Activated T-cell treated with anti-CD3 and anti-CD28 coated beads for 4 hours (primary cell): ENCODE results near the gene KCNC1.

Source experiments
- DNase-seq: peaks from one replicate; pipeline ENCODE4 v3.0.0-alpha.2; 2020

Gene KCNC1

DNA sequence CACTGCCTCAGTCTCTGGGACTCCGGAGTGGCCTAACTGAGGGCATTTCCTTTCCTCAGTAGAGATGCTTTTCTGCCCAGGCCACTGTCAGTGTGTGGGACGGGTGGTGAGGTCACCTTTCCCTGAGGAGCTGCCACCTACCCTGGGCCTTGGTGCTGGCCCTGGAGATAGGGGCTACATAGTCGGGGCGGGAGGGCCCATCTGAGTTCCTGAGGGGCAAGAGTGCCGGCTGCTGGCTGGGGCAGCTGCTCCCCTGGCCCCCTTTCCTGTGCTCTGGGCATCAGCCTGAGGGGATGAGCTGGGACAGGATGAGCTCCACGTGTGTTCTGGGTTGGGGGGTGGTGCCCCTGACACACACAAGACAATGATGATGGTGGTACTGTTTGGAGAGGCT is 5.4 kb downstream of the KCNC1 start:
- DNase-seq = no peak

DNA sequence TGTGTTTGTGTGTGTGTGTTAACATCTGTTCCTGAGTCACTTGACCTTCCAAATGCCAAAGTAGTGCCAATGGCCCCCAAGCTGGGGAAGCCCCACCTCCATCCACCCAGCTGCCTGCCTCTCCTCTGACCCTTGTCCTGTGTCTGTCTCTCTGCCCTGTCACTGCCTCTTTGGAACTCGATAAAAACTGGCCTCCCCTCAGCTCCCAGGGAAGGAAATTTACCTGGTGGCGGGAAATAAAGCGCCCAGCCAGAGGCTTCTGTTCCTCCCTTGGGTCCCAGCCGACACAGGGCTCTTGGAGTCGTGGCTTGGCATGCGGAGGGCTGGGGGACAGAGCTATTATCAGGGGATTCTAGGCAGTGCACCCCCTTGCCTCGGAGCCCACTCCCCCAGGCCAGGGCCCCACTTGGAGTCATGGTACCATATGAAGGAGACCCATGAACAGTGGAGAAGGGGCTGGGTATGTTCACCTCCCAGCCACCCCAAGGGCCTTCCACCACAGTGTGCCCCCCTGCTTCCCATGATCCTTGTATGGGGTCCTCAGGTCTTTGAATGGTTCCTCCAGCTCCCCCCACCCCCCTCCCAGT is 6.2 kb downstream of the KCNC1 start:
- DNase-seq = no peak

- DNase-seq = no peak
Measured at GRCh38 chr11:17741487-17741886, 6.9 kb downstream of the KCNC1 start.

GRCh38 chr11:17742019-17742418 is 7.4 kb downstream of the KCNC1 start:
- no peak for DNase-seq

GRCh38 chr11:17743026-17743807 is 8.6 kb downstream of the KCNC1 start:
- DNase-seq = no peak

DNA sequence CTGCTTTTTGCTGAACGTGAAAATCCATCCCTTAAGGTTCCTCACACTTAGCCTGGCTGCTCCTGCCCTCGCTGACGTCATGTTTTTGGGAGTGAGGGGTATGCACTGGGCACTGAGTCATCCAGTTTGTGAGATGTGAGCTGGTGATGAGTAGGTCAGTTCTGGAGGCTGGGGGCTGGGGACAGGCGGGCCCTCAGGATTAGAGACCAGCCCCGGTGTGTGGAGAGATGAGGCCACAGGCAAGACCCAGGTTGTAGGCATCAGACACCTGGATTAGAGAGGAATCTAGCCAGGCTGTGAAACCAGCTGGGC is 9.2 kb downstream of the KCNC1 start:
- no peak for DNase-seq

DNA sequence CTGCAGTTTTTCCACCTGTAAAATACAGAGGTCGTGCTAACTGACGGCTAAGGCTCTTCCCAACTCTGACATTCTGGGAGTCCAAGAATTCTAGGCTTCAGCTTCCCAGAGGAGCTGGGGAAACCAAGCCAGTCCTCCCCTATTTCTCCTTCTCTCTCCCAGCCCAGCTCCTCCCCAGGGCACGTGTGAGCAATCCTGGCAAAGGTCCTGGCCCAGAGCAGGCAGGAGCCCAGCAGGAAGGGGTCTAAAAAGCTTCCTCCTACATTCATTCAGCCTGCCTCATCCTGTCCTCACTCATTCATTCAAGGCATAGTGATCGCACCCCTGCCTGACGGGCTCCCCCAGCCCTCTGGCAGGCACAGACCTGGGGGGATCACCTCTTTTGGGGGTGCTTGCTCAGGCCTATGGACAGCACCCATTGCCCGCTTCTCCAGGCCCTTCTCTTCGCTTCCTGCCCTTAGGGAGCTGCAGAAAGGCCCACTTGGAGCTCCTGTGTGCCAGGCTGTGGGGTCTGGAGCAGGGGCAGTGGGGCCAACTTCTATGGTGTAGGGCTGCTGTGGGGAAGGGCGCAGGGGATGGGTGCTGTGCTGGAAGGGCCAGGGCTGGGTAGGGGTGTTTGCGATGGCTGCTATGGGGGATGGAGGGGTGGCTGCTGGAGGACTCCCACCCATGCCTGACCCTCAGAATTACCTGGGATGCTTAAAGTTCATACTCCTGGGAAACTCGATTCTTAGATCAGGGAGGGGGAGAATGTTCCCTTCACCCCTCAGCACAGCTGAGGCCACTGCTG is 9.8 kb downstream of the KCNC1 start:
- no peak for DNase-seq

DNA sequence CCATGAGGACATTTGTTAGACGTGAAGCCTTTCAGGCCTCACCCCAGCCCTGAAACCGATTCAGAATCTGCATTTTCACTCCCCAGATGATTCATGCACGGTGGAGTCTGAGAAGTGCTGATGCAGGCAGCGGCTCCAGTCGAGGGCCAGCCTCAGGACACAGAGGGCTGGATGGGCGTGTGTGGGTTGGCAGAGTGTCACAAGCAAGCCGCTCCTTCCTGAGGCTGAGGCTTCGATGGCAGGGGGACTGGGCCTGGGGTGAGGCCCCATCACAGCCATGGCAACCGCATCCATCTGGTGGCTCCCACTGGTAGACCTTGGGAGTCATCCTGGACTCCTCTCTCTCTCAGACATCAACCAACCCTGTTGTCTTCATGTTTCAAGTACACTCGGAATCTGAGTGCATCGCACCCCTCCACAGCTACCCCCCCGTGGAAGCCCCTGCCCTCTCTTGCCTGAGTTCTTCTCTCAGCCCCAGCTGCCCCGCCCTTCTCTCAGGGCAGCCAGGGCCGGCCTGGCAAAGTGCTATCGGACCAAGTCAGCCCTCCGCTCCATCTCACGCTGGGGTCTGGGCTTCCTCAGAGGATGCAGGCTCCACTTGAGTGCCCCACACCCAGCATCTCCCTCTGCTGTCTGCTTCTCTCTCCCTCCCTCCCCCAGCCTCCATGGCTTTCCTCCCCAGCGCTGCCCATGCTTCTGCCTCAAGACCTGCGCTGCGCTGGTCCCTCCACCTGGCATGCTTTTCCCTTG is 10.6 kb downstream of the KCNC1 start:
- no peak for DNase-seq

DNA sequence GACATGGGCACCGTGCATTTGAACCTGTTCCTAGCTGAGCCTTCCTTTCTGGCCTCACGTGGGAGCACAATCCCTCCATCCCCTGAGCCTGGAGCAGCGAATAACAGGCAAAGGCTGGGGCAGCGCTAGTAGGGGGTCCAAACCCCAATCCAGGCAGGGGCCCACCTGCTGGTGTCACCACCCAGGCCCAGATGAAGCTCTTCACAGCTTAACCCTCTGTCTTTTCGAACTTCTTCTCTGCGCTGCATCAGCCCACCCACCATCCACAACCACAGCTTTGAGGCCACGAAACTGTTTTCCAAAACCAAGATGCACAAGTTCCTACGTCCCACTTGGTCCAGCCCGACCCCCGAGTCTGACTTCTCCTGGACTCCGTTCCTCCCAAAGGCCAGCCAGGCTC is 11.5 kb downstream of the KCNC1 start:
- no peak for DNase-seq

DNA sequence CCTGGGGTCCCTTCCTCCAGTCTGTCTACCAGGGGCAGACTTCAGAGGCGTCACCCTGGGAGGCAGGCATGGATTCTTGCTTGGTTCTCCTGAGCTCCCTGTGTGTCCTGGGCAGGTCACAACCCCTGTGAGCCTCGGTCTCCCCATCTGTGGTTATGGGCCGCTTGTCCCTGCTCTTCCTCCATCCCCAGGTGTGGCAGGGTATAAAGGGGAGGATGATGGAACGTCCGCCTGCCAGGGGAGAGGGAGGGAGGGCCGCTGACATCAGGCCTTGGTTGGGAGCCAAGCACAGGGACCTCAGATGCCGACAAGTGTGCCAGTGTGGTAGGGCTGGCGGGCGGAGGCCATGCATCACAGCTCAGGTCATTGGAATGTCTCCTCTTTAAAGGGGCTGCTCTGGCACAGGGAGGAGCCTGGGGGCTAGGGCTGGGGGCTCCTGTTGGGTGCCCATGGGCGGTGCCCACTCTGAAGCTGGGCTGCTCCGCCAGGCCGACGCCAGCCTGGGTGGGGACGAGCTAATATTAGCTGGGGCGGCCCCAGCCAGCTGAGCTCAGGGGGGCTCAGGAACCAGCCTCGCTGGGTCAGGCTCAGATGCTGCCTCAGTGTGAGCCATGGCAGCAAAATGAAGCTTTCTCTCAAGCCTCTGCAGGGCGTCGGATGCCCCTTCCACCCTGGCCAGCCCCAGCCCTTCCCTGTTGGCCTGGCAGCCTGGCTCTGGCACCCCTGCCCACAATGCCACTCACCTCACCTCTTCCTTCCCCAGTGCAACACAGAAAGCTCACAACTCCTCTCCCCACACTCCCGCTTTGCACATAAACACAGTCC is 12.8 kb downstream of the KCNC1 start:
- no peak for DNase-seq

DNA sequence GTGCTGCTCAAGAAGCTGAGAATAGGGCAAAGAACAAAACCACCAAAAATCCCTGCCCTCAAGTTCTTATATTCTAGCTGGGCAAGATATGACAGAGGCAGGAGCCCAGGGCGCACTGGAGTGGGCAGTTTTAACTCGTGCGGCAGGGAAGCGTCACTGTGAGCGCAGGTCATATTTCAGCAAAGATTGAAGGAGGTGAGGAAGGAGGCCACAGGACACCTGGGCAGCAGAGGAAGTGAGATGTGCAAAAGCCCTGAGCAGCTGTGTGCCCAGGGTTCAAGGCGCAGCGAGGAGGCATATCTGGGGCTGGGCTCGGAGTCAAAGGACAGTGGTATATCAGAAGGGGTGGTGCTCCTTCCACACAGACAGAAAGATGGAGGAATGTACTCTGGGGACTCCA is 13.5 kb downstream of the KCNC1 start:
- DNase-seq = no peak

DNA sequence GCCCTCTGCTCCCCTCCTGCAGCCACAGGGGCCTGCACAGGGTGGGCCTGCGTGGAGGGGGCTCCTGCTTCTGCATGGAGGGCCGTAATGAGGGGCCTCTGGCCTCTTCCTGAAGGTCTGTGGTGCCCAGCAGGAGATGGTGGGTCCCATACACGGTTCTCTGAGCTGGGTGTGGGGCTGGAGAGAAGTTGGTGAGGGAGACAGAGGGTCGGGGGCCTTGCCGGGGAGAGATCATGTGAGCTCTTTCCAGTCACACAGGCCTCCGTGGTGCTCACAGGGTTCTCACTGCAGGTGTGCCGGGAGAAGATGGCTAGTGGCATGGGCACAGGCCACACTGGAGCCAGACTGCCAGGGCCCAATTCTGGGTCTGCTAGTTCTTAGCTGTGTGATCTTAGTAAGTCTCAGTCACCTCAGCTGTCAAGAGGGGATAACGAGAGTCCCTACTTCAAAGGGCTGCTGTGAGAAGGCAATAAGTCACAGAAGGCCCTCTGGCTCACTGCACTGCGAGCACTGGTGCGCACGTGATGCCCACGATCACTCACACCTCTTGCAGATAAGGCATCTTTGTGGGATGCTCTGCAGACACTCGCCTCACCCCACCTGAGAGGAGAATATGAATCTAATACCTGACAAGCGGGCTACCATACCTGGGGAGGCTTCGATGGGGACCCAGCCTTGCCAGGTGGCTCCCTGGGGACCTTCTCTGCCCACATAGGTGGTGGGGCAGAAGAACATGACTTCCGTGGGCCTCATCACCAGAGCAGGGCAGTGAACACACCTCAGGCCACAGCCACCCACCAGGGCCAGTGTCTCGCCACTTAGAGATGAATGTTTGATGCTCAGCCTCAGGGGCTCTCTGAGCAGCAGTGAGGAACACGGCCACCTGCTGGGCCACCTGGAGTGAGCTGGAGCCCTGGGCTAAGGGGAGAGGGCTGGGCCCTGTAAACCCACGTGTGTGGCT is 14.5 kb downstream of the KCNC1 start:
- DNase-seq = no peak

GRCh38 chr11:17750013-17750800 is 15.6 kb downstream of the KCNC1 start:
- DNase-seq = no peak

DNA sequence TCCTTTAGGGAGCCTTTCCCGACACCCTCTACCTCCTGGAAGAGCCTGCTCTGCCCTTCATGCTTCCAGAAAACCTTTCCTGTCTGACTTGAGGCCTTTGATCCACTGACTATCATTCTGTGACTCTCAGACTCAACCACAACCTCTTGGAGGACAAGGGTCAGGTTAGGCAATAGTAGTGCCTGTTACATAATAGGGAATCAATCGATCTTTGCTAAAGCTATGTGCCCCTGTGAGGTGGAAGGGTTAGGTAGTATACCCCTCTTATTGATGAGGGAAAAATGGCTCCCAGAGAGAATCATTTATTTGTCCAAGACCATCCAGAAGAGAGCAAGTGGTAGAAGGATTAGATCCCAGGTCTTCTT is 16.2 kb downstream of the KCNC1 start:
- DNase-seq = no peak

GRCh38 chr11:17751558-17751957 is 17.0 kb downstream of the KCNC1 start:
- no peak for DNase-seq

GRCh38 chr11:17752144-17752543 is 17.6 kb downstream of the KCNC1 start:
- no peak for DNase-seq

DNA sequence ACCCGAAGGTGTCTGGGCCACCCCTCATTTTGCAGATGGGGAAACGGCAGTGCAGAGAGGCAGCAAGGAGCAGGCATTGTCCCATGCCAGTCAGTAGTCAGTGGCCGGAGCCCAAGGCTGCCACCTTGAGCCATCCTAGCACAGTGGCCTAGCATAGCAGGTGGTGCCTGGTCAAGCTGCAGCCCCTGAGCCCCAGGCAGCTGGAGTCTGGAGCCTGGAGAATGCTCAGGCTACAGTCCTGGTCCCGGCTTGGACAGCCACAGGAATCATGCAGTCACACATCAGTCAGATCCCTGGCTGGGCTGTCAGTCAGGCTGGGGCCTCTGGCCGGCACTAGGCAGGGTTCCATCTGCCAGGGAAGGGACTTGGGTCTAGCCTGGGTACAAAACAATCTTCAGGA is 18.6 kb downstream of the KCNC1 start:
- no peak for DNase-seq

DNA sequence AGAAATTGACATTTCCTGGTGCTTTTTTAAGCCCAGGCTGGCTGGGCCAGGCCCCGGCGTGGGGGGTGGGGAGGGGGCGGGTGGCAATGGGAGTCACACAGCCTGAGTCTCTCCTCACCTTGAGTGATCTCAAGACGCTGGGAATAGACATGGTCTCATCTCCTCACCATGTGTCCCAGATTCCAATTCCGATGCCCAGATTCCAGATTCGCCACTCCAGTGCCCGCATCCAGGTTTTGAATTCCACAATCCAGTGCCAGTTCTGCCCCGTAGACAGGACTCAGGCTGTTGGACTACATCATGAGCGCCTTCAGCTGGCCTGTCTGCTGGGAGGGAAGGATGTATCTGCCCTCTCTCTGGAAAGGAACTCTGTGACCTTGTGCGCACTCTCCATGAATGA is 19.1 kb downstream of the KCNC1 start:
- DNase-seq = no peak

- DNase-seq = no peak
Measured at GRCh38 chr11:17755891-17756290, 21.3 kb downstream of the KCNC1 start.
